GM12878 (cell line): ENCODE results near the gene MRM1. TPM values are rescaled to one million over a fixed set of nuclear protein-coding genes. Genes with fewer than 3 reads are reported as not detected.

Source experiments
- CHD4 ChIP-seq: fragments of 200-600 bp; sonication (generic); IDR thresholded peaks from 2 replicates; pipeline ENCODE4 v1.6.1; 2016; ENCODE audit warnings: mild to moderate bottlenecking
- GABPA ChIP-seq: IDR thresholded peaks from 2 replicates; pipeline ENCODE4 v1.6.1; 2014; ENCODE audit warnings: antibody characterized with exemption, low read depth, mild to moderate bottlenecking, inconsistent platforms
- JUNB ChIP-seq: IDR thresholded peaks from 2 replicates; pipeline ENCODE4 v1.6.1; 2016; ENCODE audit warnings: antibody characterized with exemption, mild to moderate bottlenecking
- NR2C1 ChIP-seq: fragments of 450-650 bp; IDR thresholded peaks from 2 replicates; pipeline ENCODE4 v1.6.1; 2017; ENCODE audit warnings: antibody characterized with exemption, mild to moderate bottlenecking, moderate library complexity
- PML ChIP-seq: IDR thresholded peaks from 2 replicates; pipeline ENCODE4 v1.6.1; 2012; ENCODE audit warnings: low read length, inconsistent platforms
- SREBF2 ChIP-seq: IDR thresholded peaks from 2 replicates; pipeline ENCODE4 v1.6.1; 2012; ENCODE audit warnings: mild to moderate bottlenecking, low read length
- STAT1 ChIP-seq: fragments of 450-650 bp; conservative IDR thresholded peaks from 2 replicates; pipeline ENCODE4 v1.6.1; 2014; ENCODE audit warnings: antibody characterized with exemption, mild to moderate bottlenecking
- ZZZ3 ChIP-seq: IDR thresholded peaks from 2 replicates; pipeline ENCODE4 v1.6.1; 2011; ENCODE audit warnings: low read depth; ENCODE audit not compliant: control insufficient read depth, insufficient read length
- polyA plus RNA-seq, 11 experiments: library from polyadenylated mRNA; depleted of rRNA in 4 of 11; unstranded in 6 of 11; stranded (reverse) in 5 of 11; fragments of >200 nt; fragmentation: Nextera tagmentation in 4 of 11; fragmentation: Illumina TruSeq in 1 of 11; extraction: Ambion mirVana in 4 of 11; extraction: Trizol in 1 of 11; gene quantifications; 1 replicate in 1 of 11; 2 replicates in 10 of 11; pipeline versions ENCODE4 v1.2.1 to v1.2.3, GENCODE V29; 2011 to 2016; ENCODE audit warnings: inconsistent platforms in 2 of 11, missing spikeins in 2 of 11, low read depth in 1 of 11
- total RNA-seq, 4 experiments: library from RNA; depleted of rRNA in 3 of 4; stranded (reverse); fragments of >200 nt in 3 of 4; fragmentation: Illumina TruSeq in 1 of 4; extraction: Trizol in 1 of 4; gene quantifications; 2 replicates each; pipeline versions ENCODE4 v1.2.1 to v1.2.3, GENCODE V29; 2013 to 2021
- TF ChIP-seq, protein P1 (sequence below): fragments of 150-350 bp; IDR thresholded peaks from 2 replicates; pipeline ENCODE4 v1.6.1; 2014; ENCODE audit warnings: mild to moderate bottlenecking, low read depth, low read length
- TF ChIP-seq, protein P2 (sequence below): IDR thresholded peaks from 2 replicates; pipeline ENCODE4 v1.6.1; 2012; ENCODE audit warnings: mild to moderate bottlenecking, low read depth, low read length
- TF ChIP-seq, protein P3 (sequence below): fragments of 450-650 bp; IDR thresholded peaks from 2 replicates; pipeline ENCODE4 v1.6.1; 2017; ENCODE audit warnings: mild to moderate bottlenecking, low read depth, inconsistent platforms; ENCODE audit not compliant: poor library complexity, severe bottlenecking

MRM1 gene
- total and polyA plus RNA-seq, 10 of the 15 experiments (the other 5 are each of a cell fraction or from before 2014, with no cell fraction given), result 0.23 to 16.9 (median 13.2) TPM

DNA sequence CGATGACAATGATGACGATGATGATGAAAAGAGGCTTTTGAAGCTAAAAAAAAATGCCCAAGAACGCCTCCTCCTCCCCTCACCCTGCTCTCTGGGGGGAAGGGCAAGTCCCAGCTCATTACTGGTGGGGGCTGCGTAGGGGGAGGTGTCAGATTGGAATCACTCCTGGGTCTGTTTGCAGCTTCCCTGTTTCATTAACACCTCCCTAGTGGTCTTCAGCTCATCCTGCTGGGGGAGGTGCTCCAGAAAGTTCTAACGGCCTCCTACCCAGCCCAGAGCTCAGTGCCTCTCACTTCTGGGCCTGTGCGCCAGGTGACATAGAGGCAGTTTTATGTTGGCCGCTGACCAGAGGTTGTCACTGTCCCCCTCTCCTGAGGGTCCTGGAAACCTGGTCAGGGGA is 12.7 kb downstream of the MRM1 start (continued):
- TF ChIP-seq, protein P1, sequence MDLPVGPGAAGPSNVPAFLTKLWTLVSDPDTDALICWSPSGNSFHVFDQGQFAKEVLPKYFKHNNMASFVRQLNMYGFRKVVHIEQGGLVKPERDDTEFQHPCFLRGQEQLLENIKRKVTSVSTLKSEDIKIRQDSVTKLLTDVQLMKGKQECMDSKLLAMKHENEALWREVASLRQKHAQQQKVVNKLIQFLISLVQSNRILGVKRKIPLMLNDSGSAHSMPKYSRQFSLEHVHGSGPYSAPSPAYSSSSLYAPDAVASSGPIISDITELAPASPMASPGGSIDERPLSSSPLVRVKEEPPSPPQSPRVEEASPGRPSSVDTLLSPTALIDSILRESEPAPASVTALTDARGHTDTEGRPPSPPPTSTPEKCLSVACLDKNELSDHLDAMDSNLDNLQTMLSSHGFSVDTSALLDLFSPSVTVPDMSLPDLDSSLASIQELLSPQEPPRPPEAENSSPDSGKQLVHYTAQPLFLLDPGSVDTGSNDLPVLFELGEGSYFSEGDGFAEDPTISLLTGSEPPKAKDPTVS, result no peak
- TF ChIP-seq ZZZ3, result no peak
- no peak for TF ChIP-seq CHD4
- TF ChIP-seq JUNB, result no peak
- no peak for TF ChIP-seq SREBF2
- no peak for TF ChIP-seq GABPA
- TF ChIP-seq NR2C1, result no peak
- no peak for TF ChIP-seq PML
- TF ChIP-seq, protein P2, sequence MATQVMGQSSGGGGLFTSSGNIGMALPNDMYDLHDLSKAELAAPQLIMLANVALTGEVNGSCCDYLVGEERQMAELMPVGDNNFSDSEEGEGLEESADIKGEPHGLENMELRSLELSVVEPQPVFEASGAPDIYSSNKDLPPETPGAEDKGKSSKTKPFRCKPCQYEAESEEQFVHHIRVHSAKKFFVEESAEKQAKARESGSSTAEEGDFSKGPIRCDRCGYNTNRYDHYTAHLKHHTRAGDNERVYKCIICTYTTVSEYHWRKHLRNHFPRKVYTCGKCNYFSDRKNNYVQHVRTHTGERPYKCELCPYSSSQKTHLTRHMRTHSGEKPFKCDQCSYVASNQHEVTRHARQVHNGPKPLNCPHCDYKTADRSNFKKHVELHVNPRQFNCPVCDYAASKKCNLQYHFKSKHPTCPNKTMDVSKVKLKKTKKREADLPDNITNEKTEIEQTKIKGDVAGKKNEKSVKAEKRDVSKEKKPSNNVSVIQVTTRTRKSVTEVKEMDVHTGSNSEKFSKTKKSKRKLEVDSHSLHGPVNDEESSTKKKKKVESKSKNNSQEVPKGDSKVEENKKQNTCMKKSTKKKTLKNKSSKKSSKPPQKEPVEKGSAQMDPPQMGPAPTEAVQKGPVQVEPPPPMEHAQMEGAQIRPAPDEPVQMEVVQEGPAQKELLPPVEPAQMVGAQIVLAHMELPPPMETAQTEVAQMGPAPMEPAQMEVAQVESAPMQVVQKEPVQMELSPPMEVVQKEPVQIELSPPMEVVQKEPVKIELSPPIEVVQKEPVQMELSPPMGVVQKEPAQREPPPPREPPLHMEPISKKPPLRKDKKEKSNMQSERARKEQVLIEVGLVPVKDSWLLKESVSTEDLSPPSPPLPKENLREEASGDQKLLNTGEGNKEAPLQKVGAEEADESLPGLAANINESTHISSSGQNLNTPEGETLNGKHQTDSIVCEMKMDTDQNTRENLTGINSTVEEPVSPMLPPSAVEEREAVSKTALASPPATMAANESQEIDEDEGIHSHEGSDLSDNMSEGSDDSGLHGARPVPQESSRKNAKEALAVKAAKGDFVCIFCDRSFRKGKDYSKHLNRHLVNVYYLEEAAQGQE, result no peak
- no peak for TF ChIP-seq STAT1
- TF ChIP-seq, protein P3, sequence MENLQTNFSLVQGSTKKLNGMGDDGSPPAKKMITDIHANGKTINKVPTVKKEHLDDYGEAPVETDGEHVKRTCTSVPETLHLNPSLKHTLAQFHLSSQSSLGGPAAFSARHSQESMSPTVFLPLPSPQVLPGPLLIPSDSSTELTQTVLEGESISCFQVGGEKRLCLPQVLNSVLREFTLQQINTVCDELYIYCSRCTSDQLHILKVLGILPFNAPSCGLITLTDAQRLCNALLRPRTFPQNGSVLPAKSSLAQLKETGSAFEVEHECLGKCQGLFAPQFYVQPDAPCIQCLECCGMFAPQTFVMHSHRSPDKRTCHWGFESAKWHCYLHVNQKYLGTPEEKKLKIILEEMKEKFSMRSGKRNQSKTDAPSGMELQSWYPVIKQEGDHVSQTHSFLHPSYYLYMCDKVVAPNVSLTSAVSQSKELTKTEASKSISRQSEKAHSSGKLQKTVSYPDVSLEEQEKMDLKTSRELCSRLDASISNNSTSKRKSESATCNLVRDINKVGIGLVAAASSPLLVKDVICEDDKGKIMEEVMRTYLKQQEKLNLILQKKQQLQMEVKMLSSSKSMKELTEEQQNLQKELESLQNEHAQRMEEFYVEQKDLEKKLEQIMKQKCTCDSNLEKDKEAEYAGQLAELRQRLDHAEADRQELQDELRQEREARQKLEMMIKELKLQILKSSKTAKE, result no peak
